Activated CD4-positive, alpha-beta memory T cell treated with anti-CD3 and anti-CD28 coated beads, Interleukin-2, amount 10 ng/mL, durations not matched to agents 7 days and 5 days (primary cell): ENCODE data around the gene CUL3. TPM values are rescaled to one million over a fixed set of nuclear protein-coding genes. Genes with fewer than 3 reads are reported as not detected.
"Not testable (repeated sequence)": the region's sequence is repeated elsewhere in the genome, so short reads cannot be mapped to it uniquely, and the experiment has no call there.

ENCODE experiments used
- CTCF ChIA-PET: fragments of 350-600 bp; sonication (Branson Sonifier 250); formaldehyde crosslinking; loops from one replicate; lab custom pipeline; 2021; ENCODE audit warnings: antibody characterized with exemption, inconsistent platforms; lab: Charles Lee
- POLR2A ChIA-PET: fragments of 350-600 bp; sonication (Branson Sonifier 250); formaldehyde crosslinking; loops from one replicate; lab custom pipeline; 2021; ENCODE audit warnings: antibody characterized with exemption; lab: Charles Lee
- DNase-seq: peaks from one replicate; pipeline ENCODE4 v3.0.0-alpha.2; 2020
- H3K27ac Mint-ChIP-seq: one replicate; pipeline ENCODE4 v1.8.0; 2021; ENCODE audit warnings: mild to moderate bottlenecking, mixed read lengths
- H3K27me3 Mint-ChIP-seq: one replicate; pipeline ENCODE4 v1.8.0; 2021; ENCODE audit warnings: mixed read lengths
- H3K36me3 Mint-ChIP-seq: one replicate; pipeline ENCODE4 v1.8.0; 2021; ENCODE audit warnings: low read depth, mixed read lengths
- H3K4me1 Mint-ChIP-seq: one replicate; pipeline ENCODE4 v1.8.0; 2021; ENCODE audit warnings: mixed read lengths
- H3K4me3 Mint-ChIP-seq: one replicate; pipeline ENCODE4 v1.8.0; 2021; ENCODE audit warnings: mild to moderate bottlenecking, mixed read lengths
- H3K9me3 Mint-ChIP-seq: one replicate; pipeline ENCODE4 v1.8.0; 2021; ENCODE audit warnings: mixed read lengths
- total RNA-seq, 2 experiments: library from RNA; stranded (reverse); gene quantifications; one replicate each; pipeline ENCODE4 v1.2.3, GENCODE V29; 2021

CUL3 gene
- total RNA-seq, 2 experiments from 2014 or later, result 66.9 to 72.7 TPM

GRCh38 chr2:224485081-224486014 lies 99.8 kb downstream of the CUL3 start:
- POLR2A ChIA-PET, DNase-seq, CTCF ChIA-PET, H3K27me3 Mint-ChIP-seq, H3K9me3 Mint-ChIP-seq, H3K4me3 Mint-ChIP-seq, H3K27ac Mint-ChIP-seq: not testable (repeated sequence)
- Mint-ChIP-seq H3K36me3 (peaks cover 55% of the 10 kb centered on the region), H3K4me1 (peaks cover 21% of the 10 kb centered on the region)

- no peak for DNase-seq
- Mint-ChIP-seq H3K9me3 (no peaks in the 10 kb centered on the region), H3K4me3 (no peak overlapping the region), H3K27me3 (no peaks in the 10 kb centered on the region), H3K27ac (no peak overlapping the region), H3K36me3 (peaks cover 48% of the 10 kb centered on the region), H3K4me1 (peaks cover 5% of the 10 kb centered on the region)
- ChIA-PET POLR2A (no interaction called here), CTCF (no interaction called here)
Observed at GRCh38 chr2:224479826-224480225, 105.3 kb downstream of the CUL3 start.

GRCh38 chr2:224472827-224473226 lies 112.3 kb downstream of the CUL3 start:
- POLR2A ChIA-PET, result no interaction called here

GRCh38 chr2:224472137-224472536 lies 113.0 kb downstream of the CUL3 start:
- ChIA-PET POLR2A (no interaction called here), CTCF (no interaction called here)
- H3K4me3 Mint-ChIP-seq, result no peak overlapping the region
- H3K36me3 Mint-ChIP-seq, result peaks cover 30% of the 10 kb centered on the region
- no peak overlapping the region for H3K27ac Mint-ChIP-seq
- DNase-seq, result no peak
- H3K4me1 Mint-ChIP-seq, result no peaks in the 10 kb centered on the region
- H3K27me3 Mint-ChIP-seq, result no peaks in the 10 kb centered on the region
- no peaks in the 10 kb centered on the region for H3K9me3 Mint-ChIP-seq

More at GRCh38 chr2:224472827-224473226, 112.3 kb downstream of the CUL3 start:
- no peak overlapping the region for H3K27ac Mint-ChIP-seq
- no peaks in the 10 kb centered on the region for H3K27me3 Mint-ChIP-seq
- no peak for DNase-seq
- no peaks in the 10 kb centered on the region for H3K9me3 Mint-ChIP-seq
- no peaks in the 10 kb centered on the region for H3K4me1 Mint-ChIP-seq
- H3K36me3 Mint-ChIP-seq, result peaks cover 37% of the 10 kb centered on the region
- CTCF ChIA-PET, result no interaction called here
- H3K4me3 Mint-ChIP-seq, result no peak overlapping the region

- peaks cover 2% of the 10 kb centered on the region for H3K4me1 Mint-ChIP-seq
- ChIA-PET POLR2A (interaction anchor here (0.7 kb wide), 1 partner anchor 115 kb away, joined by 3 read pairs; no protein-coding TSS in a partner anchor), CTCF (interaction anchor here (0.7 kb wide), 1 partner anchor 19 kb away, joined by 4 read pairs; no protein-coding TSS in a partner anchor)
- no peaks in the 10 kb centered on the region for H3K27me3 Mint-ChIP-seq
- peaks cover 2% of the 10 kb centered on the region for H3K9me3 Mint-ChIP-seq
- H3K27ac Mint-ChIP-seq, result no peak overlapping the region
- DNase-seq, result no peak
- peaks cover 13% of the 10 kb centered on the region for H3K36me3 Mint-ChIP-seq
- H3K4me3 Mint-ChIP-seq, result no peak overlapping the region
Observed at GRCh38 chr2:224469374-224469964, 115.7 kb downstream of the CUL3 start.

- H3K27ac Mint-ChIP-seq, result no peak overlapping the region
- DNase-seq, result no peak
- peaks cover 2% of the 10 kb centered on the region for H3K9me3 Mint-ChIP-seq
- no peak overlapping the region for H3K4me3 Mint-ChIP-seq
- ChIA-PET CTCF (interaction anchor here (1.9 kb wide), 1 partner anchor 12 kb away, joined by 5 read pairs; no protein-coding TSS in a partner anchor), POLR2A (interaction anchor here (1.4 kb wide), 1 partner anchor 62 kb away, joined by 3 read pairs; no protein-coding TSS in a partner anchor)
- peaks cover 8% of the 10 kb centered on the region for H3K27me3 Mint-ChIP-seq
- H3K4me1 Mint-ChIP-seq, result peaks cover 6% of the 10 kb centered on the region
- no peaks in the 10 kb centered on the region for H3K36me3 Mint-ChIP-seq
Observed at GRCh38 chr2:224466304-224466895, 118.8 kb downstream of the CUL3 start.

GRCh38 chr2:224461391-224461790 lies 123.8 kb downstream of the CUL3 start:
- Mint-ChIP-seq H3K4me3 (no peak overlapping the region), H3K27ac (no peak overlapping the region), H3K9me3 (peaks cover 2% of the 10 kb centered on the region), H3K4me1 (peaks cover 6% of the 10 kb centered on the region), H3K27me3 (peaks cover 24% of the 10 kb centered on the region), H3K36me3 (no peaks in the 10 kb centered on the region)
- ChIA-PET POLR2A (no interaction called here), CTCF (no interaction called here)
- DNase-seq, result no peak

GRCh38 chr2:224457408-224458096 lies 127.6 kb downstream of the CUL3 start:
- POLR2A ChIA-PET, result no interaction called here
- DNase-seq, result no peak
- no peak overlapping the region for H3K27ac Mint-ChIP-seq
- CTCF ChIA-PET, result interaction anchor here (0.7 to 1.3 kb wide), 2 partner anchors 8 to 197 kb away, joined by 3 read pairs; no protein-coding TSS in a partner anchor
- H3K27me3 Mint-ChIP-seq, result peaks cover 24% of the 10 kb centered on the region
- H3K36me3 Mint-ChIP-seq, result no peaks in the 10 kb centered on the region
- H3K9me3 Mint-ChIP-seq, result no peaks in the 10 kb centered on the region
- H3K4me3 Mint-ChIP-seq, result no peak overlapping the region
- no peaks in the 10 kb centered on the region for H3K4me1 Mint-ChIP-seq

- Mint-ChIP-seq H3K27me3 (peaks cover 19% of the 10 kb centered on the region), H3K36me3 (no peaks in the 10 kb centered on the region), H3K4me3 (no peak overlapping the region), H3K9me3 (no peaks in the 10 kb centered on the region), H3K4me1 (no peaks in the 10 kb centered on the region), H3K27ac (no peak overlapping the region)
- CTCF ChIA-PET, result no interaction called here
- POLR2A ChIA-PET, result interaction anchor here (0.6 kb wide), 1 partner anchor 624 kb away, joined by 3 read pairs; no protein-coding TSS in a partner anchor
- DNase-seq, result no peak
Observed at GRCh38 chr2:224453892-224454291, 131.3 kb downstream of the CUL3 start.

- Mint-ChIP-seq H3K4me3 (no peak overlapping the region), H3K4me1 (no peaks in the 10 kb centered on the region), H3K27me3 (peaks cover 14% of the 10 kb centered on the region), H3K9me3 (no peaks in the 10 kb centered on the region), H3K27ac (no peak overlapping the region), H3K36me3 (no peaks in the 10 kb centered on the region)
- POLR2A ChIA-PET, result no interaction called here
- no peak for DNase-seq
- CTCF ChIA-PET, result interaction anchor here (0.6 to 1.9 kb wide), 11 partner anchors 9 to 479 kb away, joined by 3 to 10 read pairs (median 4); no protein-coding TSS in a partner anchor
Observed at GRCh38 chr2:224449212-224450147, 135.7 kb downstream of the CUL3 start.

- no peak for DNase-seq
- Mint-ChIP-seq H3K4me3 (no peak overlapping the region), H3K27ac (no peak overlapping the region), H3K4me1 (no peaks in the 10 kb centered on the region), H3K27me3 (peaks cover 24% of the 10 kb centered on the region), H3K9me3 (no peaks in the 10 kb centered on the region), H3K36me3 (no peaks in the 10 kb centered on the region)
- CTCF ChIA-PET, result interaction anchor here (0.6 to 1.4 kb wide), 4 partner anchors 20 to 39 kb away, joined by 3 to 4 read pairs (median 4); no protein-coding TSS in a partner anchor
- POLR2A ChIA-PET, result no interaction called here
Observed at GRCh38 chr2:224448236-224448635, 136.9 kb downstream of the CUL3 start.
